ENCODE data around the gene KANSL1.

Gene KANSL1

GRCh38 chr17:46038414-46038813 is 154.8 kb downstream of the KANSL1 start:
- DNase-seq (ENCODE audit: low read depth) = no peak

GRCh38 chr17:46037722-46038255 is 155.4 kb downstream of the KANSL1 start:
- no peak overlapping the region for H3K4me3 ChIP-seq (ENCODE audit: control insufficient read depth, low read depth, low read length)
- TF ChIP-seq CTCF (conservative IDR thresholded peaks at IDR 0.05; ENCODE audit: control insufficient read depth, insufficient read depth, low read depth, low read length) = no peak
- no peak for DNase-seq (ENCODE audit: low read depth)

More at GRCh38 chr17:46038414-46038813, 154.8 kb downstream of the KANSL1 start:
- no peak for TF ChIP-seq CTCF (conservative IDR thresholded peaks at IDR 0.05; ENCODE audit: control insufficient read depth, insufficient read depth, low read depth, low read length)
- H3K4me3 ChIP-seq (ENCODE audit: control insufficient read depth, low read depth, low read length) = no peak overlapping the region

- H3K4me3 ChIP-seq (ENCODE audit: control insufficient read depth, low read depth, low read length) = no peak overlapping the region
- no peak for TF ChIP-seq CTCF (conservative IDR thresholded peaks at IDR 0.05; ENCODE audit: control insufficient read depth, insufficient read depth, low read depth, low read length)
- DNase-seq (ENCODE audit: low read depth) = no peak
Measured at GRCh38 chr17:46036491-46036890, 156.7 kb downstream of the KANSL1 start.

- no peak overlapping the region for H3K4me3 ChIP-seq (ENCODE audit: control insufficient read depth, low read depth, low read length)
- TF ChIP-seq CTCF (conservative IDR thresholded peaks at IDR 0.05; ENCODE audit: control insufficient read depth, insufficient read depth, low read depth, low read length) = no peak
- DNase-seq (ENCODE audit: low read depth) = no peak
Measured at GRCh38 chr17:46035112-46035818, 158.0 kb downstream of the KANSL1 start.

- no peak for DNase-seq (ENCODE audit: low read depth)
Measured at GRCh38 chr17:46033392-46033791, 159.8 kb downstream of the KANSL1 start.

GRCh38 chr17:46032909-46033308 is 160.3 kb downstream of the KANSL1 start:
- no peak for TF ChIP-seq CTCF (conservative IDR thresholded peaks at IDR 0.05; ENCODE audit: control insufficient read depth, insufficient read depth, low read depth, low read length)
- DNase-seq (ENCODE audit: low read depth) = no peak
- no peak overlapping the region for H3K4me3 ChIP-seq (ENCODE audit: control insufficient read depth, low read depth, low read length)

More at GRCh38 chr17:46033392-46033791, 159.8 kb downstream of the KANSL1 start:
- no peak overlapping the region for H3K4me3 ChIP-seq (ENCODE audit: control insufficient read depth, low read depth, low read length)
- no peak for TF ChIP-seq CTCF (conservative IDR thresholded peaks at IDR 0.05; ENCODE audit: control insufficient read depth, insufficient read depth, low read depth, low read length)

Data from fibroblast of mammary gland (primary cell).